Effector memory CD8-positive, alpha-beta T cell (primary cell): ENCODE data around the gene CRYGN.

ENCODE experiments used
- ATAC-seq: fragments of 150-1000 bp; cut with Tn5 transposase; replicated peaks from 2 replicates; pipeline ENCODE4 v1.10.0; 2021; ENCODE audit warnings: mild to moderate bottlenecking, moderate library complexity
- DNase-seq, 3 experiments: peaks; one replicate each; pipeline ENCODE4 v3.0.0; 2021
- H3K27ac Mint-ChIP-seq, 2 donors: one replicate each; pipeline ENCODE4 v1.8.0; 2022; ENCODE audit warnings: mild to moderate bottlenecking in 2 of 2, mixed read lengths in 2 of 2, moderate library complexity in 2 of 2
- H3K27me3 Mint-ChIP-seq, 2 donors: one replicate each; pipeline ENCODE4 v1.8.0; 2022; ENCODE audit warnings: mixed read lengths in 2 of 2
- H3K36me3 Mint-ChIP-seq: one replicate; pipeline ENCODE4 v1.8.0; 2022; ENCODE audit warnings: mild to moderate bottlenecking, moderate library complexity, mixed read lengths; ENCODE audit not compliant: insufficient read depth
- H3K4me1 Mint-ChIP-seq, 2 donors: one replicate each; pipeline ENCODE4 v1.8.0; 2022; ENCODE audit warnings: low read depth in 2 of 2, mixed read lengths in 2 of 2
- H3K4me3 Mint-ChIP-seq, 2 donors: one replicate each; pipeline ENCODE4 v1.8.0; 2022; ENCODE audit warnings: mild to moderate bottlenecking in 2 of 2, mixed read lengths in 2 of 2, moderate library complexity in 2 of 2
- H3K9me3 Mint-ChIP-seq, 2 donors: one replicate each; pipeline ENCODE4 v1.8.0; 2022; ENCODE audit warnings: mixed read lengths in 2 of 2

CRYGN gene

GRCh38 chr7:151399305-151399601, 40.7 kb downstream of the CRYGN start:
- no peaks in the 10 kb centered on the region for H3K27me3 Mint-ChIP-seq

GRCh38 chr7:151398446-151399304, 41.3 kb downstream of the CRYGN start:
- Mint-ChIP-seq H3K9me3 (no peaks in the 10 kb centered on the region), H3K36me3 (peaks cover 4% of the 10 kb centered on the region), H3K4me1 (peaks cover 3 to 35% of the 10 kb centered on the region in 2 donors), H3K27ac (no peak overlapping the region), H3K4me3 (no peak overlapping the region), H3K27me3 (no peaks in the 10 kb centered on the region)
- no peak for ATAC-seq
- DNase-seq: no peak

More at GRCh38 chr7:151399305-151399601, 40.7 kb downstream of the CRYGN start:
- peaks cover 4% of the 10 kb centered on the region for H3K36me3 Mint-ChIP-seq
- H3K9me3 Mint-ChIP-seq: no peaks in the 10 kb centered on the region
- H3K27ac Mint-ChIP-seq: no peak overlapping the region
- no peak overlapping the region for H3K4me3 Mint-ChIP-seq
- DNase-seq: no peak
- no peak for ATAC-seq
- H3K4me1 Mint-ChIP-seq: peaks cover 3 to 37% of the 10 kb centered on the region in 2 donors

- H3K9me3 Mint-ChIP-seq: no peaks in the 10 kb centered on the region
- peak overlapping the region in 1 of 2 donors; percentile 38 for H3K4me3 Mint-ChIP-seq
- H3K27ac Mint-ChIP-seq: peak overlapping the region in 1 of 2 donors; percentile 70
- no peaks in the 10 kb centered on the region for H3K27me3 Mint-ChIP-seq
- no peak for DNase-seq
- H3K4me1 Mint-ChIP-seq: peaks cover under 1 to 32% of the 10 kb centered on the region in 2 donors
- peaks cover 4% of the 10 kb centered on the region for H3K36me3 Mint-ChIP-seq
- ATAC-seq: peak; percentile 23
Observed at GRCh38 chr7:151397026-151397425, 42.9 kb downstream of the CRYGN start.

GRCh38 chr7:151396328-151396970, 43.5 kb downstream of the CRYGN start:
- Mint-ChIP-seq H3K27me3 (no peaks in the 10 kb centered on the region), H3K4me3 (no peak overlapping the region), H3K36me3 (peaks cover 4% of the 10 kb centered on the region), H3K9me3 (no peaks in the 10 kb centered on the region), H3K4me1 (peaks cover 0 to 32% of the 10 kb centered on the region in 2 donors), H3K27ac (peak overlapping the region in 1 of 2 donors; percentile 70)
- ATAC-seq (peak; percentile 12), DNase-seq (no peak)

GRCh38 chr7:151395036-151395367, 44.9 kb downstream of the CRYGN start:
- DNase-seq (no peak), ATAC-seq (no peak)
- peaks cover 4% of the 10 kb centered on the region for H3K36me3 Mint-ChIP-seq
- H3K9me3 Mint-ChIP-seq: no peaks in the 10 kb centered on the region
- peaks cover 0 to 29% of the 10 kb centered on the region in 2 donors for H3K4me1 Mint-ChIP-seq
- peaks cover 10 to 11% of the 10 kb centered on the region in 2 donors for H3K27me3 Mint-ChIP-seq
- no peak overlapping the region for H3K27ac Mint-ChIP-seq
- H3K4me3 Mint-ChIP-seq: no peak overlapping the region

GRCh38 chr7:151394076-151395035, 45.6 kb downstream of the CRYGN start:
- Mint-ChIP-seq H3K27ac (no peak overlapping the region), H3K36me3 (peaks cover 4% of the 10 kb centered on the region), H3K4me1 (peaks cover 0 to 26% of the 10 kb centered on the region in 2 donors), H3K27me3 (peaks cover 10 to 11% of the 10 kb centered on the region in 2 donors), H3K4me3 (no peak overlapping the region), H3K9me3 (no peaks in the 10 kb centered on the region)
- no peak for ATAC-seq
- DNase-seq: no peak

GRCh38 chr7:151393031-151393977, 46.6 kb downstream of the CRYGN start:
- no peaks in the 10 kb centered on the region for H3K9me3 Mint-ChIP-seq
- peaks cover 0 to 20% of the 10 kb centered on the region in 2 donors for H3K4me1 Mint-ChIP-seq
- peaks cover 4% of the 10 kb centered on the region for H3K36me3 Mint-ChIP-seq
- DNase-seq: no peak
- peak overlapping the region in 1 of 2 donors; percentile 17 for H3K27ac Mint-ChIP-seq
- H3K27me3 Mint-ChIP-seq: peaks cover 10 to 11% of the 10 kb centered on the region in 2 donors
- ATAC-seq: no peak
- H3K4me3 Mint-ChIP-seq: no peak overlapping the region

- peaks cover 0 to 15% of the 10 kb centered on the region in 2 donors for H3K4me1 Mint-ChIP-seq
- H3K36me3 Mint-ChIP-seq: peaks cover 3% of the 10 kb centered on the region
- H3K9me3 Mint-ChIP-seq: no peaks in the 10 kb centered on the region
- no peak for ATAC-seq
- peak overlapping the region in 1 of 2 donors; percentile 17 for H3K27ac Mint-ChIP-seq
- no peak overlapping the region for H3K4me3 Mint-ChIP-seq
- DNase-seq: no peak
- peaks cover 10 to 11% of the 10 kb centered on the region in 2 donors for H3K27me3 Mint-ChIP-seq
Observed at GRCh38 chr7:151392426-151392825, 47.5 kb downstream of the CRYGN start.

GRCh38 chr7:151392002-151392401, 47.9 kb downstream of the CRYGN start:
- Mint-ChIP-seq H3K4me3 (no peak overlapping the region), H3K27me3 (peaks cover 11% of the 10 kb centered on the region in 2 donors), H3K4me1 (peaks cover 0 to 10% of the 10 kb centered on the region in 2 donors), H3K9me3 (no peaks in the 10 kb centered on the region), H3K36me3 (no peaks in the 10 kb centered on the region), H3K27ac (peak overlapping the region in 1 of 2 donors; percentile 17)
- DNase-seq: no peak
- ATAC-seq: no peak

GRCh38 chr7:151391358-151391730, 48.6 kb downstream of the CRYGN start:
- no peak overlapping the region for H3K4me3 Mint-ChIP-seq
- no peaks in the 10 kb centered on the region for H3K9me3 Mint-ChIP-seq
- H3K27ac Mint-ChIP-seq: peak overlapping the region in 1 of 2 donors; percentile 68
- no peaks in the 10 kb centered on the region for H3K36me3 Mint-ChIP-seq
- peaks cover 0 to 8% of the 10 kb centered on the region in 2 donors for H3K4me1 Mint-ChIP-seq
- DNase-seq (no peak), ATAC-seq (no peak)
- peaks cover 11 to 16% of the 10 kb centered on the region in 2 donors for H3K27me3 Mint-ChIP-seq

GRCh38 chr7:151390598-151391357, 49.2 kb downstream of the CRYGN start:
- no peak overlapping the region for H3K4me3 Mint-ChIP-seq
- H3K27me3 Mint-ChIP-seq: peaks cover 11 to 16% of the 10 kb centered on the region in 2 donors
- H3K36me3 Mint-ChIP-seq: no peaks in the 10 kb centered on the region
- ATAC-seq: no peak
- no peak for DNase-seq
- peaks cover 0 to 7% of the 10 kb centered on the region in 2 donors for H3K4me1 Mint-ChIP-seq
- no peaks in the 10 kb centered on the region for H3K9me3 Mint-ChIP-seq
- peak overlapping the region in 1 of 2 donors; percentile 68 for H3K27ac Mint-ChIP-seq
